ENCODE results near the gene CFAP74.

- TF ChIP-seq POLR2A (IDR thresholded peaks at IDR 0.05): no peak
- TF ChIP-seq CTCF (IDR thresholded peaks at IDR 0.05): no peak
- TF ChIP-seq POLR2AphosphoS5 (IDR thresholded peaks at IDR 0.05): no peak
These were observed 37.7 kb upstream of the CFAP74 start for GRCh38 chr1:2041305-2041704.
